ELR (cell line): ENCODE data around the gene RAB23.
"Not testable (repeated sequence)": the region's sequence is repeated elsewhere in the genome, so short reads cannot be mapped to it uniquely, and the experiment has no call there.

Experiments
- DNase-seq: peaks from one replicate; pipeline ENCODE4 v3.0.0-alpha.2; 2015; ENCODE audit warnings: low read depth

RAB23 gene

GRCh38 chr6:57243526-57243925 lies 21.4 kb upstream of the RAB23 start:
- not testable (repeated sequence) for DNase-seq

GRCh38 chr6:57242505-57242904 lies 20.4 kb upstream of the RAB23 start:
- DNase-seq, result peak; percentile 84

GRCh38 chr6:57226221-57226620 lies 4.1 kb upstream of the RAB23 start:
- peak; percentile 24 for DNase-seq

GRCh38 chr6:57224769-57225515 lies 2.8 kb upstream of the RAB23 start:
- DNase-seq, result peak; percentile 61

GRCh38 chr6:57222743-57223077 lies 603 bp upstream of the RAB23 start:
- DNase-seq, result no peak

GRCh38 chr6:57221191-57221935 lies 744 bp downstream of the RAB23 start:
- DNase-seq, result peak; percentile 73

GRCh38 chr6:57220083-57220703 lies 1.9 kb downstream of the RAB23 start:
- DNase-seq, result no peak

GRCh38 chr6:57217270-57217669 lies 4.8 kb downstream of the RAB23 start:
- no peak for DNase-seq

- DNase-seq, result peak; percentile 35
Measured at GRCh38 chr6:57216235-57217101, 5.6 kb downstream of the RAB23 start.

- no peak for DNase-seq
Measured at GRCh38 chr6:57215260-57215659, 6.8 kb downstream of the RAB23 start.

- no peak for DNase-seq
Measured at GRCh38 chr6:57210060-57210459, 12.0 kb downstream of the RAB23 start.

GRCh38 chr6:57209030-57209429 lies 13.1 kb downstream of the RAB23 start:
- no peak for DNase-seq

GRCh38 chr6:57207872-57208271 lies 14.2 kb downstream of the RAB23 start:
- DNase-seq, result no peak

GRCh38 chr6:57207141-57207540 lies 15.0 kb downstream of the RAB23 start:
- peak; percentile 75 for DNase-seq

GRCh38 chr6:57205550-57206328 lies 16.4 kb downstream of the RAB23 start:
- DNase-seq, result no peak

GRCh38 chr6:57201718-57202117 lies 20.4 kb downstream of the RAB23 start:
- no peak for DNase-seq

- no peak for DNase-seq
Measured at GRCh38 chr6:57198926-57199636, 23.0 kb downstream of the RAB23 start.

- no peak for DNase-seq
Measured at GRCh38 chr6:57195457-57195856, 26.6 kb downstream of the RAB23 start.

- DNase-seq, result no peak
Measured at GRCh38 chr6:57193177-57193576, 28.9 kb downstream of the RAB23 start.

GRCh38 chr6:57190140-57190539 lies 32.0 kb downstream of the RAB23 start:
- DNase-seq, result peak; percentile 59

GRCh38 chr6:57183336-57183735 lies 38.8 kb downstream of the RAB23 start:
- peak; percentile 22 for DNase-seq
